GM12875 (cell line): Measurements from ENCODE around the gene APCDD1L.

Experiments used
- H3K4me3 ChIP-seq: one replicate; pipeline ENCODE4 v1.5.1; 2011; ENCODE audit warnings: low read depth, low read length, control low read depth
- TF ChIP-seq, protein P1 (sequence below): IDR thresholded peaks from 2 replicates; pipeline ENCODE4 v1.5.1; 2011; ENCODE audit warnings: low read depth, mild to moderate bottlenecking, control low read depth, inconsistent platforms, low read length, moderate library complexity, borderline replicate concordance; ENCODE audit not compliant: insufficient read depth

The APCDD1L gene

GRCh38 chr20:58515233-58516212, at the start of gene APCDD1L:
APCDD1L (minus strand) TSS chr20:58515399; CDS start chr20:58514707, 692 bp downstream.
- TF ChIP-seq, protein P1, sequence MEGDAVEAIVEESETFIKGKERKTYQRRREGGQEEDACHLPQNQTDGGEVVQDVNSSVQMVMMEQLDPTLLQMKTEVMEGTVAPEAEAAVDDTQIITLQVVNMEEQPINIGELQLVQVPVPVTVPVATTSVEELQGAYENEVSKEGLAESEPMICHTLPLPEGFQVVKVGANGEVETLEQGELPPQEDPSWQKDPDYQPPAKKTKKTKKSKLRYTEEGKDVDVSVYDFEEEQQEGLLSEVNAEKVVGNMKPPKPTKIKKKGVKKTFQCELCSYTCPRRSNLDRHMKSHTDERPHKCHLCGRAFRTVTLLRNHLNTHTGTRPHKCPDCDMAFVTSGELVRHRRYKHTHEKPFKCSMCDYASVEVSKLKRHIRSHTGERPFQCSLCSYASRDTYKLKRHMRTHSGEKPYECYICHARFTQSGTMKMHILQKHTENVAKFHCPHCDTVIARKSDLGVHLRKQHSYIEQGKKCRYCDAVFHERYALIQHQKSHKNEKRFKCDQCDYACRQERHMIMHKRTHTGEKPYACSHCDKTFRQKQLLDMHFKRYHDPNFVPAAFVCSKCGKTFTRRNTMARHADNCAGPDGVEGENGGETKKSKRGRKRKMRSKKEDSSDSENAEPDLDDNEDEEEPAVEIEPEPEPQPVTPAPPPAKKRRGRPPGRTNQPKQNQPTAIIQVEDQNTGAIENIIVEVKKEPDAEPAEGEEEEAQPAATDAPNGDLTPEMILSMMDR, result no peak
- H3K4me3 ChIP-seq, result no peak within 1 kb of the TSS

GRCh38 chr20:58559368-58559729, 44.1 kb upstream of the APCDD1L start:
- TF ChIP-seq, protein P1, result no peak

DNA sequence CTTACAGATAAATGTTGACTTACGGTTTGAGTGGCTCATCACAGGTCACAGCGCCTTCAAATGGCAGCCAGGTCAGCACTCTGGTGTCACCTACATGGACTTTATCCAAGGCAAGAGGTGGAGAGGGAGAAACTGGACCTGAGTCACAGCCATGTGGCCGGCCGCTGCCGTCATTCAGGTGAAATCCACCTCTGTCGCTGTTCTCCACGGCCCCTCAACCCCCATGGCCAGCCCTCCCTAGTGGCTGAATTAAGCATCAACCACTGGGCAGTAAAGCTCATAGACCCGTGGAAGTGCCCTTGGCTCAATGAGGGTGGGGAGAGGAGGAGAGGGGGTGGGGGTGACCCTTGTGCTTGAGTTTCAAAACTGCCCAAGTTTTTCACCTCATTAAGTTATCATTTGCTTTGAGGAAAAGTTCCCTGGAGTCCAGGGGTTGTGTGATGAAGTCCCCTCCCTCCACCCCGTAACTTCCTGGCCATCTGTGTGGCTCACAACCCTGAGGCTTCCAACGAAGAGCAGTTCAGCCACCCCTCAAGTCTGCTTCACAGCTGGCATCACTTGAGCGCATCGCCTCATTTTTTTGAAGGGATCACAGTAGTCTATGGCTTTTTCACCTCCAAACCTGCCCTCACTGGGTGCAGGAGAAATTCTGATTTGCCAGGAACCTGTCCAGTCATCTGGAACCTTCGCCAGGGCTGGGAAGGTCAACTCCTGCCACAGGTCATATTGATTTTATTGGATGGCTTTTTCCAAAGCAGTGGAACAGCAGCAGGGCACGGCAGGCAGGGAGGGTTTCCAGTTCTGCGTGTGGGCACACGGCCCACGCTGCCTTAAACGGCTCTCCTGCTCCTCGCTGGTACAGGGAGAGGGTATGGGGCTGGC, 43.5 kb upstream of the APCDD1L start:
- TF ChIP-seq, protein P1, result no peak
- H3K4me3 ChIP-seq, result no peak overlapping the region

More at GRCh38 chr20:58559368-58559729, 44.1 kb upstream of the APCDD1L start:
- no peak overlapping the region for H3K4me3 ChIP-seq

GRCh38 chr20:58557733-58558342, 42.6 kb upstream of the APCDD1L start:
- no peak overlapping the region for H3K4me3 ChIP-seq
- TF ChIP-seq, protein P1, result no peak

DNA sequence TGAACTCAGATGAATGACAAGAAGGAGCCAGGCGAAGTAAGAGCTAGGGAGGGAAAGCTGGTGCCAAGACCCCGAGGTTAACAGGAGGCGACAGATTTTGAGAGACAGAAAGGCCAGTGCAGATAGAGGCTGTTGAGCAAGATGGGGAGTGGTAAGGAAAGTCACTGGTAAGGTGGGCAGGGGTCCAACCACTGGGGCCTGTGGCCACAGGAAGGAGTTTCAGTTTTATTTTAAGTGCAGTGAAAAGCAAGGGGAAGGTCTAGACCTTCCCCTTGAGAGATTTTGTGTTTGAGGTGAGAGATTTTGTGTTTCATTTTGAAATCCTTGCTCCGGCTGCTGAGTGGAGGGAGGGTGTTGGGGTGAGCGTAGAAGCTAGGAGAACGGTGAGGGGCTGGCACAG, 41.8 kb upstream of the APCDD1L start:
- TF ChIP-seq, protein P1, result no peak
- H3K4me3 ChIP-seq, result no peak overlapping the region

DNA sequence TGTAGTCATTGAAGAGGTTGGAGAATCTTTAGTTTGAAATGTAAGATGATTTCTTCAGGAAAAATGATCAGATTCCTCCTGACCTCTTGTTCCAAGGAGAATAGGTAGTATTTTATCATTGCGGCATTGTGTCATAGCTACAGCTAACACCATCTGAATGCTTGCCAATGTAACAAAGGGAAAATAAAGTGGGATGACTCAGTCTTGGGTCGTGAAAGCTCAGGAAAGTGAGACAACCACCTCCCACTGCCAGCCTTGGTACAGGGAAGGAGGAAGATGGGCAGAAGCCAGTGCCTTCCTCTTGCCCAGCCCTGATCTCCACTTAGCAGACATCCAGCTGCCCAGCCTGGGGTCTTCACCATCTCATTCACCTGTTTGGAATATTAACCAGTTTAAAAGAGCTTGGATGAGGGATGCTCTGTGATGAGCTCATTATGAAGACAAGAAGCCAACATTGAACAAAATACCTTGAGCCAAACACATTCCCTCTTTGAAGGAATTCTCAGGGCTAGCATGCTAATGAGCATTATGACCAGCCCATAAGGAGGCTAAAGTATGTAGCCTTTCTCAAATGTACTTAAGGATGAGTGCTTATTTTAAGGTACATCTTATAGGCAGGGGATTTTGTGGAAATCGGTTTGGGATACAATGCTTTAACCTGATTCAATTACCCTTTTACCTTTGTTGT, 40.0 kb upstream of the APCDD1L start:
- TF ChIP-seq, protein P1, result no peak
- H3K4me3 ChIP-seq, result no peak overlapping the region
